A673 (cell line): Measurements from ENCODE around the gene GSG1L. TPM values are rescaled to one million over a fixed set of nuclear protein-coding genes. Genes with fewer than 3 reads are reported as not detected.
A peak's percentile ranks its signal among the peaks of the same experiment; 100 is the strongest.

ENCODE experiments used
- BruUV-seq: library from RNA; stranded (reverse); fragments of 400-500 nt; replicated peaks from 2 replicates; lab custom pipeline; 2021; lab: Mats Ljungman, UMichigan
- CTCF ChIA-PET: fragments of 300-600 bp; sonication (Branson Sonifier 250); formaldehyde crosslinking; loops from one replicate; lab custom pipeline; 2022; ENCODE audit warnings: antibody characterized with exemption; lab: Charles Lee
- POLR2A ChIA-PET: fragments of 300-600 bp; sonication (Branson Sonifier 250); formaldehyde crosslinking; loops from one replicate; lab custom pipeline; 2022; ENCODE audit warnings: antibody characterized with exemption; ENCODE audit not compliant: low non-redundant PET; lab: Charles Lee
- DNase-seq: peaks from one replicate; pipeline ENCODE4 v3.0.0-alpha.2; 2015; ENCODE audit warnings: low spot score
- H3K27ac ChIP-seq: fragments of 200-600 bp; sonication (generic); 2 replicates; pipeline ENCODE4 v1.5.1; 2016; ENCODE audit warnings: mixed run types, low read depth, mild to moderate bottlenecking, mixed read lengths, antibody characterized with exemption, low read length; ENCODE audit not compliant: poor library complexity, severe bottlenecking
- H3K27me3 ChIP-seq: fragments of 200-600 bp; sonication (generic); replicated peaks from 2 replicates; pipeline ENCODE4 v1.6.1; 2017; ENCODE audit warnings: mixed run types, low read depth, mild to moderate bottlenecking, mixed read lengths, antibody characterized with exemption, low read length; ENCODE audit not compliant: insufficient read depth, poor library complexity
- H3K36me3 ChIP-seq: fragments of 200-600 bp; sonication (generic); 2 replicates; pipeline ENCODE4 v1.6.1; 2016; ENCODE audit warnings: mixed run types, mild to moderate bottlenecking, mixed read lengths, antibody characterized with exemption, low read length; ENCODE audit not compliant: insufficient read depth, poor library complexity, severe bottlenecking
- H3K4me1 ChIP-seq: fragments of 200-600 bp; sonication (generic); 2 replicates; pipeline ENCODE4 v1.6.1; 2017; ENCODE audit warnings: mixed run types, mild to moderate bottlenecking, mixed read lengths, antibody characterized with exemption, low read length; ENCODE audit not compliant: insufficient read depth, poor library complexity, severe bottlenecking
- H3K4me3 ChIP-seq: fragments of 200-600 bp; sonication (generic); 2 replicates; pipeline ENCODE4 v1.5.1; 2016; ENCODE audit warnings: low read depth, mixed run types, mild to moderate bottlenecking, mixed read lengths, low read length; ENCODE audit not compliant: poor library complexity, severe bottlenecking
- H3K9me3 ChIP-seq: fragments of 200-600 bp; sonication (generic); 2 replicates; pipeline ENCODE4 v1.6.1; 2016; ENCODE audit warnings: mixed run types, low read depth, mild to moderate bottlenecking, mixed read lengths, antibody characterized with exemption, low read length; ENCODE audit not compliant: poor library complexity, severe bottlenecking
- CTCF ChIP-seq: fragments of 300-800, 200-600 bp; sonication (generic); conservative IDR thresholded peaks from 2 replicates; pipeline ENCODE4 v1.5.1; 2017; ENCODE audit warnings: low read depth, mild to moderate bottlenecking, antibody characterized with exemption, low read length, moderate library complexity, mixed read lengths
- EZH2 ChIP-seq: fragments of 200-600 bp; sonication (generic); IDR thresholded peaks from 2 replicates; pipeline ENCODE4 v1.6.1; 2017; ENCODE audit warnings: borderline replicate concordance, low read depth, mild to moderate bottlenecking, mixed read lengths, antibody characterized with exemption, low read length; ENCODE audit not compliant: poor library complexity, severe bottlenecking
- intact Hi-C: fragments of 100-400 bp; cut with micrococcal nuclease; formaldehyde crosslinking; loops from one replicate; pipeline ENCODE4 v1.10.0; 2022; ENCODE audit not compliant: unreplicated experiment
- total RNA-seq: library from RNA; stranded (reverse); gene quantifications from 2 replicates; pipeline ENCODE4 v1.2.3, GENCODE V29; 2021

Gene GSG1L
- total RNA-seq, 1 experiment from 2014 or later = not detected

- CTCF ChIA-PET = no interaction called here
- Histone ChIP-seq H3K4me1 (no peaks in the 10 kb centered on the region), H3K36me3 (no peaks in the 10 kb centered on the region), H3K27ac (no peak overlapping the region), H3K4me3 (no peak overlapping the region), H3K9me3 (no peaks in the 10 kb centered on the region), H3K27me3 (peaks cover 60% of the 10 kb centered on the region)
- POLR2A ChIA-PET = no interaction called here
- TF ChIP-seq CTCF = no peak
- TF ChIP-seq EZH2 = no peak
- BruUV-seq = no TSS peak
- DNase-seq = no peak
- intact Hi-C loops = no loop called here
Observed at GRCh38 chr16:27890006-27890405, 173.5 kb downstream of the GSG1L start.

- peaks cover 41% of the 10 kb centered on the region for H3K27me3 ChIP-seq
- H3K4me3 ChIP-seq = no peak overlapping the region
- intact Hi-C loops = no loop called here
- TF ChIP-seq EZH2 = no peak
- TF ChIP-seq CTCF = no peak
- H3K36me3 ChIP-seq = no peaks in the 10 kb centered on the region
- DNase-seq = peak; percentile 74
- BruUV-seq = no TSS peak
- POLR2A ChIA-PET = no interaction called here
- no peaks in the 10 kb centered on the region for H3K4me1 ChIP-seq
- H3K9me3 ChIP-seq = no peaks in the 10 kb centered on the region
- CTCF ChIA-PET = interaction anchor here (0.6 kb wide), 1 partner anchor 232 kb away, joined by 4 read pairs; no protein-coding TSS in a partner anchor
- H3K27ac ChIP-seq = no peak overlapping the region
Observed at GRCh38 chr16:27883576-27883975, 179.9 kb downstream of the GSG1L start.

GRCh38 chr16:27880287-27880686, 183.2 kb downstream of the GSG1L start:
- peaks cover 17% of the 10 kb centered on the region for H3K27me3 ChIP-seq
- CTCF ChIA-PET = no interaction called here
- intact Hi-C loops = no loop called here
- H3K4me3 ChIP-seq = no peak overlapping the region
- POLR2A ChIA-PET = no interaction called here
- no peak for DNase-seq
- TF ChIP-seq CTCF (no peak), EZH2 (no peak)
- H3K4me1 ChIP-seq = no peaks in the 10 kb centered on the region
- H3K36me3 ChIP-seq = no peaks in the 10 kb centered on the region
- H3K27ac ChIP-seq = no peak overlapping the region
- peaks cover 9% of the 10 kb centered on the region for H3K9me3 ChIP-seq
- BruUV-seq = no TSS peak
